A673 (cell line): Measurements from ENCODE around the gene TMEM59L.

ENCODE experiments used
- EZH2 ChIP-seq: fragments of 200-600 bp; sonication (generic); IDR thresholded peaks from 2 replicates; pipeline ENCODE4 v1.6.1; 2017; ENCODE audit warnings: borderline replicate concordance, low read depth, mild to moderate bottlenecking, mixed read lengths, antibody characterized with exemption, low read length; ENCODE audit not compliant: poor library complexity, severe bottlenecking
- TF ChIP-seq, protein P1 (sequence below): fragments of 300-800, 200-600 bp; sonication (generic); conservative IDR thresholded peaks from 2 replicates; pipeline ENCODE4 v1.5.1; 2017; ENCODE audit warnings: low read depth, mild to moderate bottlenecking, antibody characterized with exemption, low read length, moderate library complexity, mixed read lengths

DNA sequence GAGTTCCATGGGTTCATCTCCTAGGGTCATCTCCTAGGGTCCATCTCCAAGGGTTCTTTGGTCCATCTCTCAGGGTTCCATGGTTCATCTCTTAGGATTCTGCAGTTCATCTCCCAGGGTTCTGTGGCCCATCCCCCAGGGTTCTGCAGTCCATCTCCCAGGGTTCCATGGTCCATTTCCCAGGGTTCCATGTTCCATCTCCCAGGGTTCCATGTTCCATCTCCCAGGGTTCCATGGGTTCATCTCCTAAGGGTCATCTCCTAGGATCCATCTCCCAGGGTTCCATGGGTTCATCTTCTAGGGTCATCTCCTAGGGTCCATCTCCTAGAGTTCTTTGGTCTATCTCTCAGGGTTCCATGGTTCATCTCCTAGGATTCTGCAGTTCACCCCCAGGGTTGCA, 4.9 kb downstream of the TMEM59L start:
- TF ChIP-seq, protein P1, sequence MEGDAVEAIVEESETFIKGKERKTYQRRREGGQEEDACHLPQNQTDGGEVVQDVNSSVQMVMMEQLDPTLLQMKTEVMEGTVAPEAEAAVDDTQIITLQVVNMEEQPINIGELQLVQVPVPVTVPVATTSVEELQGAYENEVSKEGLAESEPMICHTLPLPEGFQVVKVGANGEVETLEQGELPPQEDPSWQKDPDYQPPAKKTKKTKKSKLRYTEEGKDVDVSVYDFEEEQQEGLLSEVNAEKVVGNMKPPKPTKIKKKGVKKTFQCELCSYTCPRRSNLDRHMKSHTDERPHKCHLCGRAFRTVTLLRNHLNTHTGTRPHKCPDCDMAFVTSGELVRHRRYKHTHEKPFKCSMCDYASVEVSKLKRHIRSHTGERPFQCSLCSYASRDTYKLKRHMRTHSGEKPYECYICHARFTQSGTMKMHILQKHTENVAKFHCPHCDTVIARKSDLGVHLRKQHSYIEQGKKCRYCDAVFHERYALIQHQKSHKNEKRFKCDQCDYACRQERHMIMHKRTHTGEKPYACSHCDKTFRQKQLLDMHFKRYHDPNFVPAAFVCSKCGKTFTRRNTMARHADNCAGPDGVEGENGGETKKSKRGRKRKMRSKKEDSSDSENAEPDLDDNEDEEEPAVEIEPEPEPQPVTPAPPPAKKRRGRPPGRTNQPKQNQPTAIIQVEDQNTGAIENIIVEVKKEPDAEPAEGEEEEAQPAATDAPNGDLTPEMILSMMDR: no peak
- TF ChIP-seq EZH2: no peak
